HTERT RPE-1 (cell line): ENCODE results near the gene AMELY.
"Not testable (repeated sequence)": the region's sequence is repeated elsewhere in the genome, so short reads cannot be mapped to it uniquely, and the experiment has no call there.

Experiments used
- in situ Hi-C: fragments of 300-500 bp; cut with MboI; formaldehyde crosslinking; loops from 4 replicates; pipeline ENCODE4 v1.14.3; 2020; ENCODE audit warnings: low sequenced_read_pairs

The AMELY gene

GRCh38 chrY:6911253-6911881 is at the start of gene AMELY:
AMELY (minus strand) TSS chrY:6911752; CDS start chrY:6872608, 39,144 bp downstream.
- in situ Hi-C loops = no loop called here

GRCh38 chrY:6949947-6950346 is 38.4 kb upstream of the AMELY start:
- in situ Hi-C loops = no loop called here

- in situ Hi-C loops = no loop called here
Measured at GRCh38 chrY:6948378-6948777, 36.8 kb upstream of the AMELY start.

GRCh38 chrY:6947695-6948094 is 36.1 kb upstream of the AMELY start:
- in situ Hi-C loops = no loop called here

- in situ Hi-C loops = no loop called here
Measured at GRCh38 chrY:6935497-6935896, 23.9 kb upstream of the AMELY start.

- in situ Hi-C loops = no loop called here
Measured at GRCh38 chrY:6931779-6932396, 20.3 kb upstream of the AMELY start.

- in situ Hi-C loops = no loop called here
Measured at GRCh38 chrY:6929237-6929636, 17.7 kb upstream of the AMELY start.

GRCh38 chrY:6928265-6928664 is 16.7 kb upstream of the AMELY start:
- in situ Hi-C loops = no loop called here

- in situ Hi-C loops = no loop called here
Measured at GRCh38 chrY:6921061-6921460, 9.5 kb upstream of the AMELY start.

- in situ Hi-C loops = no loop called here
Measured at GRCh38 chrY:6913362-6913761, 1.8 kb upstream of the AMELY start.

- in situ Hi-C loops = no loop called here
Measured at GRCh38 chrY:6910372-6911252, 940 bp downstream of the AMELY start, which contains the start of gene TBL1Y. TBL1Y (plus strand) TSS chrY:6910697; CDS start chrY:7025085, 114,388 bp downstream.

GRCh38 chrY:6909856-6910255 is 1.7 kb downstream of the AMELY start:
- in situ Hi-C loops = no loop called here

- in situ Hi-C loops = no loop called here
Measured at GRCh38 chrY:6909118-6909521, 2.4 kb downstream of the AMELY start.

GRCh38 chrY:6908021-6908420 is 3.5 kb downstream of the AMELY start:
- in situ Hi-C loops = not testable (repeated sequence)

- in situ Hi-C loops = no loop called here
Measured at GRCh38 chrY:6907591-6907990, 4.0 kb downstream of the AMELY start.

GRCh38 chrY:6902116-6902515 is 9.4 kb downstream of the AMELY start:
- in situ Hi-C loops = not testable (repeated sequence)

- in situ Hi-C loops = no loop called here
Measured at GRCh38 chrY:6895236-6895635, 16.3 kb downstream of the AMELY start.

GRCh38 chrY:6894496-6894895 is 17.1 kb downstream of the AMELY start:
- in situ Hi-C loops = no loop called here

- in situ Hi-C loops = no loop called here
Measured at GRCh38 chrY:6849384-6849783, 62.2 kb downstream of the AMELY start.

- in situ Hi-C loops = not testable (repeated sequence)
Measured at GRCh38 chrY:6842650-6843049, 68.9 kb downstream of the AMELY start.
